ENCODE data around the gene HIRA.

Gene HIRA

GRCh38 chr22:19393704-19394103 lies 37.8 kb downstream of the HIRA start:
- no peaks in the 10 kb centered on the region for H3K4me1 ChIP-seq (ENCODE audit: insufficient read depth, low read length)
- H3K9me3 ChIP-seq (ENCODE audit: low read length): no peaks in the 10 kb centered on the region
- no peak overlapping the region for H2AFZ ChIP-seq (ENCODE audit: low read depth, low read length)
- no peaks in the 10 kb centered on the region for H3K27me3 ChIP-seq (ENCODE audit: insufficient read depth, low read length)
- peaks cover 85% of the 10 kb centered on the region for H3K36me3 ChIP-seq (ENCODE audit: insufficient read depth, low read length)
- no peak overlapping the region for H3K4me3 ChIP-seq (ENCODE audit: low read length)

- H3K4me1 ChIP-seq (ENCODE audit: insufficient read depth, low read length): no peaks in the 10 kb centered on the region
- H2AFZ ChIP-seq (ENCODE audit: low read depth, low read length): no peak overlapping the region
- H3K9me3 ChIP-seq (ENCODE audit: low read length): no peaks in the 10 kb centered on the region
- H3K27me3 ChIP-seq (ENCODE audit: insufficient read depth, low read length): no peaks in the 10 kb centered on the region
- peaks cover 88% of the 10 kb centered on the region for H3K36me3 ChIP-seq (ENCODE audit: insufficient read depth, low read length)
- H3K4me3 ChIP-seq (ENCODE audit: low read length): no peak overlapping the region
Observed at GRCh38 chr22:19387575-19387974, 44.0 kb downstream of the HIRA start.

GRCh38 chr22:19387038-19387437 lies 44.5 kb downstream of the HIRA start:
- H3K27me3 ChIP-seq (ENCODE audit: insufficient read depth, low read length): no peaks in the 10 kb centered on the region
- no peak overlapping the region for H2AFZ ChIP-seq (ENCODE audit: low read depth, low read length)
- H3K4me3 ChIP-seq (ENCODE audit: low read length): no peak overlapping the region
- peaks cover 88% of the 10 kb centered on the region for H3K36me3 ChIP-seq (ENCODE audit: insufficient read depth, low read length)
- H3K4me1 ChIP-seq (ENCODE audit: insufficient read depth, low read length): no peaks in the 10 kb centered on the region
- no peaks in the 10 kb centered on the region for H3K9me3 ChIP-seq (ENCODE audit: low read length)

- no peak overlapping the region for H3K4me3 ChIP-seq (ENCODE audit: low read length)
- H3K36me3 ChIP-seq (ENCODE audit: insufficient read depth, low read length): peaks cover 91% of the 10 kb centered on the region
- H3K27me3 ChIP-seq (ENCODE audit: insufficient read depth, low read length): no peaks in the 10 kb centered on the region
- no peaks in the 10 kb centered on the region for H3K9me3 ChIP-seq (ENCODE audit: low read length)
- H3K4me1 ChIP-seq (ENCODE audit: insufficient read depth, low read length): no peaks in the 10 kb centered on the region
- no peak overlapping the region for H2AFZ ChIP-seq (ENCODE audit: low read depth, low read length)
Observed at GRCh38 chr22:19386248-19386647, 45.3 kb downstream of the HIRA start.

GRCh38 chr22:19385221-19385906 lies 46.2 kb downstream of the HIRA start:
- no peaks in the 10 kb centered on the region for H3K9me3 ChIP-seq (ENCODE audit: low read length)
- H3K27me3 ChIP-seq (ENCODE audit: insufficient read depth, low read length): no peaks in the 10 kb centered on the region
- no peak overlapping the region for H2AFZ ChIP-seq (ENCODE audit: low read depth, low read length)
- no peak overlapping the region for H3K4me3 ChIP-seq (ENCODE audit: low read length)
- no peaks in the 10 kb centered on the region for H3K4me1 ChIP-seq (ENCODE audit: insufficient read depth, low read length)
- peaks cover 89% of the 10 kb centered on the region for H3K36me3 ChIP-seq (ENCODE audit: insufficient read depth, low read length)

- Histone ChIP-seq H2AFZ (ENCODE audit: low read depth, low read length) (no peak overlapping the region), H3K36me3 (ENCODE audit: insufficient read depth, low read length) (peaks cover 72% of the 10 kb centered on the region)
Observed at GRCh38 chr22:19383292-19383691, 48.2 kb downstream of the HIRA start.

GRCh38 chr22:19382240-19382639 lies 49.3 kb downstream of the HIRA start:
- peaks cover 73% of the 10 kb centered on the region for H3K36me3 ChIP-seq (ENCODE audit: insufficient read depth, low read length)
- no peaks in the 10 kb centered on the region for H3K9me3 ChIP-seq (ENCODE audit: low read length)
- no peaks in the 10 kb centered on the region for H3K4me1 ChIP-seq (ENCODE audit: insufficient read depth, low read length)
- H3K4me3 ChIP-seq (ENCODE audit: low read length): no peak overlapping the region
- no peak overlapping the region for H2AFZ ChIP-seq (ENCODE audit: low read depth, low read length)
- no peaks in the 10 kb centered on the region for H3K27me3 ChIP-seq (ENCODE audit: insufficient read depth, low read length)

More at GRCh38 chr22:19383292-19383691, 48.2 kb downstream of the HIRA start:
- no peaks in the 10 kb centered on the region for H3K9me3 ChIP-seq (ENCODE audit: low read length)
- H3K27me3 ChIP-seq (ENCODE audit: insufficient read depth, low read length): no peaks in the 10 kb centered on the region
- no peaks in the 10 kb centered on the region for H3K4me1 ChIP-seq (ENCODE audit: insufficient read depth, low read length)
- H3K4me3 ChIP-seq (ENCODE audit: low read length): no peak overlapping the region

- no peaks in the 10 kb centered on the region for H3K4me1 ChIP-seq (ENCODE audit: insufficient read depth, low read length)
- no peak overlapping the region for H2AFZ ChIP-seq (ENCODE audit: low read depth, low read length)
- H3K9me3 ChIP-seq (ENCODE audit: low read length): no peaks in the 10 kb centered on the region
- H3K27me3 ChIP-seq (ENCODE audit: insufficient read depth, low read length): no peaks in the 10 kb centered on the region
- H3K36me3 ChIP-seq (ENCODE audit: insufficient read depth, low read length): peaks cover 73% of the 10 kb centered on the region
- no peak overlapping the region for H3K4me3 ChIP-seq (ENCODE audit: low read length)
Observed at GRCh38 chr22:19378344-19378674, 53.2 kb downstream of the HIRA start.

GRCh38 chr22:19377565-19378343 lies 53.8 kb downstream of the HIRA start:
- H3K36me3 ChIP-seq (ENCODE audit: insufficient read depth, low read length): peaks cover 73% of the 10 kb centered on the region
- H2AFZ ChIP-seq (ENCODE audit: low read depth, low read length): no peak overlapping the region
- no peaks in the 10 kb centered on the region for H3K27me3 ChIP-seq (ENCODE audit: insufficient read depth, low read length)
- no peak overlapping the region for H3K4me3 ChIP-seq (ENCODE audit: low read length)
- H3K9me3 ChIP-seq (ENCODE audit: low read length): no peaks in the 10 kb centered on the region
- H3K4me1 ChIP-seq (ENCODE audit: insufficient read depth, low read length): no peaks in the 10 kb centered on the region

GRCh38 chr22:19376971-19377370 lies 54.6 kb downstream of the HIRA start:
- Histone ChIP-seq H3K27me3 (ENCODE audit: insufficient read depth, low read length) (no peaks in the 10 kb centered on the region), H3K36me3 (ENCODE audit: insufficient read depth, low read length) (peaks cover 69% of the 10 kb centered on the region), H3K4me1 (ENCODE audit: insufficient read depth, low read length) (no peaks in the 10 kb centered on the region), H3K4me3 (ENCODE audit: low read length) (no peak overlapping the region), H2AFZ (ENCODE audit: low read depth, low read length) (no peak overlapping the region), H3K9me3 (ENCODE audit: low read length) (no peaks in the 10 kb centered on the region)

- no peaks in the 10 kb centered on the region for H3K27me3 ChIP-seq (ENCODE audit: insufficient read depth, low read length)
- no peak overlapping the region for H2AFZ ChIP-seq (ENCODE audit: low read depth, low read length)
- H3K36me3 ChIP-seq (ENCODE audit: insufficient read depth, low read length): peaks cover 68% of the 10 kb centered on the region
- no peaks in the 10 kb centered on the region for H3K4me1 ChIP-seq (ENCODE audit: insufficient read depth, low read length)
- H3K4me3 ChIP-seq (ENCODE audit: low read length): no peak overlapping the region
- H3K9me3 ChIP-seq (ENCODE audit: low read length): no peaks in the 10 kb centered on the region
Observed at GRCh38 chr22:19376247-19376646, 55.3 kb downstream of the HIRA start.

- Histone ChIP-seq H3K4me3 (ENCODE audit: low read length) (no peak overlapping the region), H3K4me1 (ENCODE audit: insufficient read depth, low read length) (no peaks in the 10 kb centered on the region), H3K36me3 (ENCODE audit: insufficient read depth, low read length) (peaks cover 70% of the 10 kb centered on the region)
Observed at GRCh38 chr22:19375435-19375834, 56.1 kb downstream of the HIRA start.

GRCh38 chr22:19374410-19374809 lies 57.1 kb downstream of the HIRA start:
- Histone ChIP-seq H3K4me1 (ENCODE audit: insufficient read depth, low read length) (no peaks in the 10 kb centered on the region), H3K27me3 (ENCODE audit: insufficient read depth, low read length) (no peaks in the 10 kb centered on the region), H3K9me3 (ENCODE audit: low read length) (peaks cover under 1% of the 10 kb centered on the region), H2AFZ (ENCODE audit: low read depth, low read length) (no peak overlapping the region), H3K36me3 (ENCODE audit: insufficient read depth, low read length) (peaks cover 77% of the 10 kb centered on the region), H3K4me3 (ENCODE audit: low read length) (no peak overlapping the region)

More at GRCh38 chr22:19375435-19375834, 56.1 kb downstream of the HIRA start:
- no peak overlapping the region for H2AFZ ChIP-seq (ENCODE audit: low read depth, low read length)
- no peaks in the 10 kb centered on the region for H3K9me3 ChIP-seq (ENCODE audit: low read length)
- no peaks in the 10 kb centered on the region for H3K27me3 ChIP-seq (ENCODE audit: insufficient read depth, low read length)
